Measurements from ENCODE around the gene HDAC10.

Gene HDAC10

GRCh38 chr22:50250555-50251476, at the start of gene HDAC10:
Gene HDAC10 (minus strand): TSS chr22:50251265. CDS start chr22:50251032, 233 bp downstream.
- peak within 1 kb of the TSS; percentile 63 for H3K4me3 ChIP-seq (ENCODE audit: low read depth, low read length)
- DNase-seq (ENCODE audit: low read depth): no peak
- in situ Hi-C loops (cut with HindIII; ENCODE audit: low sequenced_read_pairs): no loop called here
- no peak for TF ChIP-seq CTCF (IDR thresholded peaks at IDR 0.05; ENCODE audit: low read depth, low read length, missing control alignments)

- H3K4me3 ChIP-seq (ENCODE audit: low read depth, low read length): no peak overlapping the region
- DNase-seq (ENCODE audit: low read depth): no peak
- in situ Hi-C loops (cut with HindIII; ENCODE audit: low sequenced_read_pairs): no loop called here
- no peak for TF ChIP-seq CTCF (IDR thresholded peaks at IDR 0.05; ENCODE audit: low read depth, low read length, missing control alignments)
Observed at GRCh38 chr22:50300620-50301257, 49.7 kb upstream of the HDAC10 start.

GRCh38 chr22:50299785-50300619, 48.9 kb upstream of the HDAC10 start:
- no peak for DNase-seq (ENCODE audit: low read depth)
- no peak for TF ChIP-seq CTCF (IDR thresholded peaks at IDR 0.05; ENCODE audit: low read depth, low read length, missing control alignments)
- H3K4me3 ChIP-seq (ENCODE audit: low read depth, low read length): peak overlapping the region; percentile 10
- in situ Hi-C loops (cut with HindIII; ENCODE audit: low sequenced_read_pairs): no loop called here

- no peak for DNase-seq (ENCODE audit: low read depth)
- in situ Hi-C loops (cut with HindIII; ENCODE audit: low sequenced_read_pairs): no loop called here
- H3K4me3 ChIP-seq (ENCODE audit: low read depth, low read length): peak overlapping the region; percentile 10
- TF ChIP-seq CTCF (IDR thresholded peaks at IDR 0.05; ENCODE audit: low read depth, low read length, missing control alignments): no peak
Observed at GRCh38 chr22:50298937-50299784, 48.1 kb upstream of the HDAC10 start.

GRCh38 chr22:50298266-50298637, 47.2 kb upstream of the HDAC10 start:
- no peak overlapping the region for H3K4me3 ChIP-seq (ENCODE audit: low read depth, low read length)
- DNase-seq (ENCODE audit: low read depth): no peak
- in situ Hi-C loops (cut with HindIII; ENCODE audit: low sequenced_read_pairs): no loop called here

More at GRCh38 chr22:50298266-50298637, 47.2 kb upstream of the HDAC10 start:
- no peak for TF ChIP-seq CTCF (IDR thresholded peaks at IDR 0.05; ENCODE audit: low read depth, low read length, missing control alignments)
